HepG2 (cell line): ENCODE results near the gene SMYD5.

Experiments used
- KAT7 ChIP-seq: IDR thresholded peaks from 2 replicates; pipeline ENCODE4 v1.6.1; 2018; ENCODE audit warnings: borderline replicate concordance, missing compliant biosample characterization
- POLR2A ChIP-seq, 2 experiments: IDR thresholded peaks; 2 replicates each; pipeline ENCODE4 v1.6.1; 2011; ENCODE audit warnings: low read depth in 2 of 2, low read length in 2 of 2, mild to moderate bottlenecking in 1 of 2, moderate library complexity in 1 of 2; ENCODE audit not compliant: insufficient read depth in 1 of 2
- TSC22D2 ChIP-seq: sonication (generic); formaldehyde crosslinking; IDR thresholded peaks from 2 replicates; pipeline ENCODE4 v1.5.1; 2020; ENCODE audit warnings: missing genetic modification reagents, mild to moderate bottlenecking, borderline replicate concordance
- ZNF577 ChIP-seq: sonication (generic); formaldehyde crosslinking; IDR thresholded peaks from 2 replicates; pipeline ENCODE4 v1.4.0; 2020; ENCODE audit warnings: mild to moderate bottlenecking, low read depth, missing genetic modification reagents, borderline replicate concordance
- TF ChIP-seq, protein P1 (sequence below): sonication (generic); formaldehyde crosslinking; IDR thresholded peaks from 2 replicates; pipeline ENCODE4 v1.4.0; 2020; ENCODE audit warnings: missing genetic modification reagents, borderline replicate concordance
- TF ChIP-seq, protein P2 (sequence below): sonication (generic); formaldehyde crosslinking; IDR thresholded peaks from 2 replicates; pipeline ENCODE4 v1.5.0; 2020; ENCODE audit warnings: mild to moderate bottlenecking, missing genetic modification reagents
- TF ChIP-seq, protein P3 (sequence below): sonication (generic); formaldehyde crosslinking; IDR thresholded peaks from 2 replicates; pipeline ENCODE4 v1.5.0; 2020; ENCODE audit warnings: mild to moderate bottlenecking, missing genetic modification reagents, moderate library complexity

DNA sequence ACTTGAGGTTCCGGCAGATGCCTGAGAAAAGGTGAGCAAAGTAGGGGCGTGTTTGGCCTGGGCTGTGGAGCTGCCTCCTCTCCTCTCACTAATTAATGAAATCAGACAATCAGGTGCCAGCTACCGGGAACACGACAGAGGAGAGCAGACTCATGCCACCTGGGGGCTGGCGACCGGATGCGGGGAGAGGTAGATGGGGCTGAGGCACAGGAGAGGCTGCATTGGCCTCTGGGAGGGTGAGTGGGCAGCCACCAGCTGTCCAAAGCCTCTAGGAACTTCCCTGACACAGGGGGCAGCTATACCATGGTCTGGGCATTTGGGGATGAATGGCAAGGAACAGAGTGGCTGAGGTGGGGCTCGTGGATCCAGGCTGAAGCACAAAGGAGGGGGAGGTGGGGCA is 45.2 kb downstream of the SMYD5 start:
- no peak for TF ChIP-seq ZNF577
- TF ChIP-seq, protein P1, sequence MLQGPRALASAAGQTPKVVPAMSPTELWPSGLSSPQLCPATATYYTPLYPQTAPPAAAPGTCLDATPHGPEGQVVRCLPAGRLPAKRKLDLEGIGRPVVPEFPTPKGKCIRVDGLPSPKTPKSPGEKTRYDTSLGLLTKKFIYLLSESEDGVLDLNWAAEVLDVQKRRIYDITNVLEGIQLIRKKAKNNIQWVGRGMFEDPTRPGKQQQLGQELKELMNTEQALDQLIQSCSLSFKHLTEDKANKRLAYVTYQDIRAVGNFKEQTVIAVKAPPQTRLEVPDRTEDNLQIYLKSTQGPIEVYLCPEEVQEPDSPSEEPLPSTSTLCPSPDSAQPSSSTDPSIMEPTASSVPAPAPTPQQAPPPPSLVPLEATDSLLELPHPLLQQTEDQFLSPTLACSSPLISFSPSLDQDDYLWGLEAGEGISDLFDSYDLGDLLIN (CRISPR knock-in tag): no peak
- TF ChIP-seq, protein P2, sequence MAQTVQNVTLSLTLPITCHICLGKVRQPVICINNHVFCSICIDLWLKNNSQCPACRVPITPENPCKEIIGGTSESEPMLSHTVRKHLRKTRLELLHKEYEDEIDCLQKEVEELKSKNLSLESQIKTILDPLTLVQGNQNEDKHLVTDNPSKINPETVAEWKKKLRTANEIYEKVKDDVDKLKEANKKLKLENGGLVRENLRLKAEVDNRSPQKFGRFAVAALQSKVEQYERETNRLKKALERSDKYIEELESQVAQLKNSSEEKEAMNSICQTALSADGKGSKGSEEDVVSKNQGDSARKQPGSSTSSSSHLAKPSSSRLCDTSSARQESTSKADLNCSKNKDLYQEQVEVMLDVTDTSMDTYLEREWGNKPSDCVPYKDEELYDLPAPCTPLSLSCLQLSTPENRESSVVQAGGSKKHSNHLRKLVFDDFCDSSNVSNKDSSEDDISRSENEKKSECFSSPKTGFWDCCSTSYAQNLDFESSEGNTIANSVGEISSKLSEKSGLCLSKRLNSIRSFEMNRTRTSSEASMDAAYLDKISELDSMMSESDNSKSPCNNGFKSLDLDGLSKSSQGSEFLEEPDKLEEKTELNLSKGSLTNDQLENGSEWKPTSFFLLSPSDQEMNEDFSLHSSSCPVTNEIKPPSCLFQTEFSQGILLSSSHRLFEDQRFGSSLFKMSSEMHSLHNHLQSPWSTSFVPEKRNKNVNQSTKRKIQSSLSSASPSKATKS: no peak
- TF ChIP-seq, protein P3, sequence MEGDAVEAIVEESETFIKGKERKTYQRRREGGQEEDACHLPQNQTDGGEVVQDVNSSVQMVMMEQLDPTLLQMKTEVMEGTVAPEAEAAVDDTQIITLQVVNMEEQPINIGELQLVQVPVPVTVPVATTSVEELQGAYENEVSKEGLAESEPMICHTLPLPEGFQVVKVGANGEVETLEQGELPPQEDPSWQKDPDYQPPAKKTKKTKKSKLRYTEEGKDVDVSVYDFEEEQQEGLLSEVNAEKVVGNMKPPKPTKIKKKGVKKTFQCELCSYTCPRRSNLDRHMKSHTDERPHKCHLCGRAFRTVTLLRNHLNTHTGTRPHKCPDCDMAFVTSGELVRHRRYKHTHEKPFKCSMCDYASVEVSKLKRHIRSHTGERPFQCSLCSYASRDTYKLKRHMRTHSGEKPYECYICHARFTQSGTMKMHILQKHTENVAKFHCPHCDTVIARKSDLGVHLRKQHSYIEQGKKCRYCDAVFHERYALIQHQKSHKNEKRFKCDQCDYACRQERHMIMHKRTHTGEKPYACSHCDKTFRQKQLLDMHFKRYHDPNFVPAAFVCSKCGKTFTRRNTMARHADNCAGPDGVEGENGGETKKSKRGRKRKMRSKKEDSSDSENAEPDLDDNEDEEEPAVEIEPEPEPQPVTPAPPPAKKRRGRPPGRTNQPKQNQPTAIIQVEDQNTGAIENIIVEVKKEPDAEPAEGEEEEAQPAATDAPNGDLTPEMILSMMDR (CRISPR knock-in tag): no peak
- TF ChIP-seq POLR2A (IDR thresholded peaks at IDR 0.05; ENCODE audit: insufficient read depth in 1 of 2, low read depth in 2 of 2, low read length in 2 of 2): no peak
- no peak for TF ChIP-seq TSC22D2
- TF ChIP-seq KAT7 (CRISPR knock-in tag): no peak
